Measurements from ENCODE around the gene PRLR.

DNA sequence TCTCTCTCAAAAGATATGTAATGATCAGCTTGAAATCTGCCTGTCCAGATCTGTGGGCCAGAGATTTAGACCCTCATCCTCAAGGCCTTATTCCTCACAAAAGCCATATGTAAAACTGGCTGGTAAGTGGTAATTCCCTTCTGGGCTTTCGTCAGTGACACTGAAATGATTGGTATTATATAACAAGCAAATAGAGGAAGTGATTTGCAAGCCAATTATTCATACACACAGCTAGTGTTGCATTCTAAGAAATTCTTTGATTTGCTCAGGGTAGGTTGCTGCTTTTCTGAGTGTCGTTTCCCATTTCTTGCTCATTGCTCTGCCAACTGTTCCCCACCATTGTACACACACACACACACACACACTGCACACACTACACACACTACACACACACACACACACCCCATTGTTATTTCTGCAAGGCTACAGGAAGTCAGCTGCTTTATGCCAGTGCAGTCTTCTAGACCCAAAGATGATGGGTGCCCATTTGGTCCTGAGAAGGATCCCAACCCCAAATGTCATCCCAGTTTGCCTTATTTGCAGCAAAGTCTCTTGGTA, 76.8 kb downstream of the PRLR start:
- TF ChIP-seq CTCF (conservative IDR thresholded peaks at IDR 0.05; ENCODE audit: low read depth in 2 of 2) (no peak), POLR2AphosphoS5 (IDR thresholded peaks at IDR 0.05; ENCODE audit: low read depth) (no peak), EZH2 (IDR thresholded peaks at IDR 0.05; ENCODE audit: low read depth, unreplicated experiment) (no peak), JUNB (IDR thresholded peaks at IDR 0.05; ENCODE audit: unreplicated experiment) (no peak)
